Hepatocyte (in vitro differentiated cells): Measurements from ENCODE around the gene ING5. TPM values are rescaled to one million over a fixed set of nuclear protein-coding genes. Genes with fewer than 3 reads are reported as not detected.

Experiments
- DNase-seq: peaks from one replicate; pipeline ENCODE4 v3.0.0-alpha.2; 2016; ENCODE audit warnings: low spot score
- H2AFZ ChIP-seq: fragments of 200-600 bp; sonication (generic); 2 replicates; pipeline ENCODE4 v1.6.0; 2016; ENCODE audit warnings: antibody characterized with exemption, mild to moderate bottlenecking
- H3K27ac ChIP-seq: fragments of 200-600 bp; sonication (generic); 2 replicates; pipeline ENCODE4 v1.5.1; 2016; ENCODE audit warnings: mild to moderate bottlenecking
- H3K27me3 ChIP-seq: fragments of 200-600 bp; sonication (generic); 2 replicates; pipeline ENCODE4 v1.6.1; 2016
- H3K36me3 ChIP-seq: fragments of 200-600 bp; sonication (generic); replicated peaks from 2 replicates; pipeline ENCODE4 v1.5.1; 2016; ENCODE audit warnings: low read depth; ENCODE audit not compliant: insufficient read depth
- H3K4me1 ChIP-seq: fragments of 200-600 bp; sonication (generic); 2 replicates; pipeline ENCODE4 v1.5.1; 2016; ENCODE audit warnings: mild to moderate bottlenecking, moderate library complexity; ENCODE audit not compliant: insufficient read depth
- H3K4me2 ChIP-seq: fragments of 200-600 bp; sonication (generic); 2 replicates; pipeline ENCODE4 v1.6.0; 2016
- H3K4me3 ChIP-seq: fragments of 200-600 bp; sonication (generic); 2 replicates; pipeline ENCODE4 v1.5.1; 2016; ENCODE audit warnings: mild to moderate bottlenecking
- H3K79me2 ChIP-seq: fragments of 200-600 bp; sonication (generic); 2 replicates; pipeline ENCODE4 v1.6.0; 2017; ENCODE audit warnings: mild to moderate bottlenecking
- H3K9me2 ChIP-seq: fragments of 200-600 bp; sonication (generic); replicated peaks from 2 replicates; pipeline ENCODE4 v1.6.0; 2017; ENCODE audit warnings: mild to moderate bottlenecking; ENCODE audit not compliant: insufficient read depth
- H3K9me3 ChIP-seq: fragments of 200-600 bp; sonication (generic); 2 replicates; pipeline ENCODE4 v1.5.1; 2016; ENCODE audit warnings: low read depth, mild to moderate bottlenecking
- H4K20me1 ChIP-seq: fragments of 200-600 bp; sonication (generic); 2 replicates; pipeline ENCODE4 v1.6.0; 2016; ENCODE audit warnings: mild to moderate bottlenecking; ENCODE audit not compliant: insufficient read depth, poor library complexity, severe bottlenecking
- EZH2 ChIP-seq: fragments of 200-600 bp; sonication (generic); IDR thresholded peaks from 2 replicates; pipeline ENCODE4 v1.6.1; 2016; ENCODE audit warnings: antibody characterized with exemption, mild to moderate bottlenecking, borderline replicate concordance
- EZH2phosphoT487 ChIP-seq: fragments of 200-600 bp; sonication (generic); IDR thresholded peaks from one replicate; pipeline ENCODE4 v1.6.1; 2018; ENCODE audit warnings: antibody characterized with exemption, mild to moderate bottlenecking, low read depth, moderate library complexity; ENCODE audit not compliant: unreplicated experiment, severe bottlenecking
- WGBS: methylation state at CpG from one replicate; pipeline ENCODE4 v1.1.6; 2016; ENCODE audit warnings: low lambda C conversion rate; ENCODE audit errors: missing lambda C conversion rate; 5-methylcytosine and 5-hydroxymethylcytosine counted together
- polyA plus RNA-seq: library from polyadenylated mRNA; unstranded; fragments of >200 nt; fragmentation: Nextera tagmentation; extraction: Ambion mirVana; gene quantifications from 2 replicates; pipeline ENCODE4 v1.2.1, GENCODE V29; 2016
- total RNA-seq: library from RNA; depleted of rRNA; stranded (reverse); fragments of >200 nt; gene quantifications from 2 replicates; pipeline ENCODE4 v1.2.3, GENCODE V29; 2014
- TF ChIP-seq, protein P1 (sequence below): fragments of 200-600 bp; sonication (generic); IDR thresholded peaks from 2 replicates; pipeline ENCODE4 v1.5.1; 2016; ENCODE audit warnings: antibody characterized with exemption, mild to moderate bottlenecking; ENCODE audit not compliant: poor library complexity

The ING5 gene
- total and polyA plus RNA-seq, 2 experiments from 2014 or later, result 27.6 to 33.4 TPM

DNA sequence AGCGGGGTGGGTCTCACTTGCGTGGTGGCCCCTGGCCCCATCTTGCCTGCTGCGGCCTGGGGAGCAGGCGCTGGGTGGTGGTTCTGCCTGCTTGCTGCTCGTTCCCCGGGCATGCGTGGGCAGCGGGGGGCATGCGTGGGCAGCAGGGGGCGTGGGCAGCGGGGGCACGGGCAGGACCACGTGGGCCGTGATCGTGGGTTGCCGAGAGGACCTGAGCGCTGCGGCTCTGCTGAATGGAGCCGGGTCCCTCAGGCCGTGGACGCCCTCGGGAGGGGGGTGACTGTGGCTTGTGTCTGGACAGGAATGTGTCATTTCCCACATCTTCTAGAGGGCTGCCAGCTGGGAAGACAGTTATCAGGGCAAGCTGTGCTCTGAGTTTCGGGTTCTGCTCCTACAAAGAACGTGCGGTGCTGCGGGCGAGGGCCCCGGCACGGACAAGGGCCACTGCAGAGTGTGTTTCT is 66.4 kb downstream of the ING5 start:
- H3K9me3 ChIP-seq, result no peaks in the 10 kb centered on the region
- H3K9me2 ChIP-seq, result no peaks in the 10 kb centered on the region
- H4K20me1 ChIP-seq, result no peaks in the 10 kb centered on the region
- H3K27ac ChIP-seq, result no peak overlapping the region
- H2AFZ ChIP-seq, result no peak overlapping the region
- H3K4me1 ChIP-seq, result peaks cover 24% of the 10 kb centered on the region
- H3K36me3 ChIP-seq, result no peaks in the 10 kb centered on the region
- no peak for TF ChIP-seq EZH2phosphoT487
- TF ChIP-seq EZH2, result no peak
- TF ChIP-seq, protein P1, sequence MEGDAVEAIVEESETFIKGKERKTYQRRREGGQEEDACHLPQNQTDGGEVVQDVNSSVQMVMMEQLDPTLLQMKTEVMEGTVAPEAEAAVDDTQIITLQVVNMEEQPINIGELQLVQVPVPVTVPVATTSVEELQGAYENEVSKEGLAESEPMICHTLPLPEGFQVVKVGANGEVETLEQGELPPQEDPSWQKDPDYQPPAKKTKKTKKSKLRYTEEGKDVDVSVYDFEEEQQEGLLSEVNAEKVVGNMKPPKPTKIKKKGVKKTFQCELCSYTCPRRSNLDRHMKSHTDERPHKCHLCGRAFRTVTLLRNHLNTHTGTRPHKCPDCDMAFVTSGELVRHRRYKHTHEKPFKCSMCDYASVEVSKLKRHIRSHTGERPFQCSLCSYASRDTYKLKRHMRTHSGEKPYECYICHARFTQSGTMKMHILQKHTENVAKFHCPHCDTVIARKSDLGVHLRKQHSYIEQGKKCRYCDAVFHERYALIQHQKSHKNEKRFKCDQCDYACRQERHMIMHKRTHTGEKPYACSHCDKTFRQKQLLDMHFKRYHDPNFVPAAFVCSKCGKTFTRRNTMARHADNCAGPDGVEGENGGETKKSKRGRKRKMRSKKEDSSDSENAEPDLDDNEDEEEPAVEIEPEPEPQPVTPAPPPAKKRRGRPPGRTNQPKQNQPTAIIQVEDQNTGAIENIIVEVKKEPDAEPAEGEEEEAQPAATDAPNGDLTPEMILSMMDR, result no peak
- DNase-seq, result no peak
- H3K4me3 ChIP-seq, result no peak overlapping the region
- 94% methylated on average over 12 of the region's 29 CpGs for WGBS
- H3K4me2 ChIP-seq, result no peak overlapping the region
- no peaks in the 10 kb centered on the region for H3K27me3 ChIP-seq
- no peaks in the 10 kb centered on the region for H3K79me2 ChIP-seq

DNA sequence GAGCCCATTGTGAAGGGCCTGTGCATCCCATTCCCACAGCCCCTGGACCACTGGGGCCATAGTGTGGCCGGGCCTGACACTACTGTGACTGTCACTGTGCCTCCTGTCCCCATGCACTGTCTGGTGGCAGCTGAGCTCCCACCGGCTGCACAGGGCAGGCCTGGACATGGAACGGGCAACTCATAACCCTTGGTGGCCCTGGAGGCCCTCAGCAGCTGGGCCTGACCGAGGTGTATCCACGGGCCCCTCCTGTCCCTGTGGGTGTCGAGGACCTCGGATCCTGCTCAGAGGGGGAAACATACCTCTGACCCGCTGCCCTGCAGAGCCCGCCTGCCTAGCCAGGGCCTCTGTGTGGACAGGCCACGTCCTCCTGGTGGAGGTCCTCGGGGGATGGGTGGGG is 67.0 kb downstream of the ING5 start:
- Histone ChIP-seq H2AFZ (no peak overlapping the region), H3K4me3 (no peak overlapping the region), H3K27ac (no peak overlapping the region), H3K4me1 (peaks cover 24% of the 10 kb centered on the region), H3K36me3 (no peaks in the 10 kb centered on the region), H3K79me2 (no peaks in the 10 kb centered on the region), H3K9me3 (no peaks in the 10 kb centered on the region), H4K20me1 (no peaks in the 10 kb centered on the region), H3K9me2 (no peaks in the 10 kb centered on the region), H3K4me2 (no peak overlapping the region), H3K27me3 (no peaks in the 10 kb centered on the region)
- WGBS, result 97% methylated on average over 9 of the region's 11 CpGs
- DNase-seq, result no peak
- TF ChIP-seq, protein P1, result no peak

DNA sequence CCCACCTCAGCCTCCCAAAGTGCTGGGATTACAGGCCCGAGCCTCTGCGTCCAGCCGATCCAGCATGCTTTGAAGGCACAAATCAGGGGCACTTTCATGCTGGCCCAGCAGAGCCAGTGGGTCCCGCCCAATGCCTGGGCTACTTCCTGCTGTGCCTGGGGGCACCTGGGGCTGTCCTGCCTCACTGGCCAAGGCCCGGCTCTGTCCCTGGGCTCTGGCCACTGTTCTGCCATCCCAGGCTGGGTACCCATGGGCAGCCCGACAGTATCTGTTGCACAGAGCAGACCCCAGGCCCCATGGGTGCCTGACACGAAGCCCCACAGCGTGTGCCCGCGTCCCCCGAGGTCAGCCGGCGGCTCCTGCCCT is 68.0 kb downstream of the ING5 start:
- Histone ChIP-seq H3K36me3 (no peaks in the 10 kb centered on the region), H4K20me1 (no peaks in the 10 kb centered on the region), H3K4me3 (no peak overlapping the region), H3K4me1 (peaks cover 19% of the 10 kb centered on the region), H3K9me3 (no peaks in the 10 kb centered on the region), H3K27me3 (no peaks in the 10 kb centered on the region), H2AFZ (no peak overlapping the region), H3K79me2 (no peaks in the 10 kb centered on the region), H3K9me2 (no peaks in the 10 kb centered on the region), H3K4me2 (no peak overlapping the region), H3K27ac (no peak overlapping the region)
- no peak for DNase-seq
- 85% methylated on average over 13 of the region's 13 CpGs for WGBS
- TF ChIP-seq, protein P1, result no peak
- TF ChIP-seq EZH2phosphoT487, result no peak
- TF ChIP-seq EZH2, result no peak
